ENCODE results near the gene MAGEA10. TPM values are rescaled to one million over a fixed set of nuclear protein-coding genes. Genes with fewer than 3 reads are reported as not detected.

Gene MAGEA10
- total and polyA plus RNA-seq, 2 experiments from 2014 or later = not detected

GRCh38 chrX:152155766-152156310 lies 17.5 kb upstream of the MAGEA10 start:
- Histone ChIP-seq H3K36me3 (replicated peaks; ENCODE audit: insufficient read depth, low read depth) (no peaks in the 10 kb centered on the region), H2AFZ (no peak overlapping the region), H3K9me2 (replicated peaks; ENCODE audit: insufficient read depth) (no peaks in the 10 kb centered on the region), H3K4me1 (ENCODE audit: insufficient read depth) (no peaks in the 10 kb centered on the region), H3K79me2 (no peaks in the 10 kb centered on the region), H3K9me3 (ENCODE audit: low read depth) (no peaks in the 10 kb centered on the region), H3K27ac (no peak overlapping the region), H3K27me3 (no peaks in the 10 kb centered on the region), H4K20me1 (ENCODE audit: insufficient read depth, poor library complexity, severe bottlenecking) (no peaks in the 10 kb centered on the region), H3K4me2 (no peak overlapping the region), H3K4me3 (no peak overlapping the region)
- DNase-seq (ENCODE audit: low spot score) = no peak
- TF ChIP-seq, protein P1, sequence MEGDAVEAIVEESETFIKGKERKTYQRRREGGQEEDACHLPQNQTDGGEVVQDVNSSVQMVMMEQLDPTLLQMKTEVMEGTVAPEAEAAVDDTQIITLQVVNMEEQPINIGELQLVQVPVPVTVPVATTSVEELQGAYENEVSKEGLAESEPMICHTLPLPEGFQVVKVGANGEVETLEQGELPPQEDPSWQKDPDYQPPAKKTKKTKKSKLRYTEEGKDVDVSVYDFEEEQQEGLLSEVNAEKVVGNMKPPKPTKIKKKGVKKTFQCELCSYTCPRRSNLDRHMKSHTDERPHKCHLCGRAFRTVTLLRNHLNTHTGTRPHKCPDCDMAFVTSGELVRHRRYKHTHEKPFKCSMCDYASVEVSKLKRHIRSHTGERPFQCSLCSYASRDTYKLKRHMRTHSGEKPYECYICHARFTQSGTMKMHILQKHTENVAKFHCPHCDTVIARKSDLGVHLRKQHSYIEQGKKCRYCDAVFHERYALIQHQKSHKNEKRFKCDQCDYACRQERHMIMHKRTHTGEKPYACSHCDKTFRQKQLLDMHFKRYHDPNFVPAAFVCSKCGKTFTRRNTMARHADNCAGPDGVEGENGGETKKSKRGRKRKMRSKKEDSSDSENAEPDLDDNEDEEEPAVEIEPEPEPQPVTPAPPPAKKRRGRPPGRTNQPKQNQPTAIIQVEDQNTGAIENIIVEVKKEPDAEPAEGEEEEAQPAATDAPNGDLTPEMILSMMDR (IDR thresholded peaks at IDR 0.05; ENCODE audit: poor library complexity) = no peak
- TF ChIP-seq EZH2phosphoT487 (IDR thresholded peaks at IDR 0.05; ENCODE audit: low read depth, severe bottlenecking, unreplicated experiment) = no peak
- no peak for TF ChIP-seq EZH2 (IDR thresholded peaks at IDR 0.05; ENCODE audit: borderline replicate concordance)
- 75% methylated on average over 2 of the region's 2 CpGs for WGBS (ENCODE audit: low lambda C conversion rate, missing lambda C conversion rate)

DNA sequence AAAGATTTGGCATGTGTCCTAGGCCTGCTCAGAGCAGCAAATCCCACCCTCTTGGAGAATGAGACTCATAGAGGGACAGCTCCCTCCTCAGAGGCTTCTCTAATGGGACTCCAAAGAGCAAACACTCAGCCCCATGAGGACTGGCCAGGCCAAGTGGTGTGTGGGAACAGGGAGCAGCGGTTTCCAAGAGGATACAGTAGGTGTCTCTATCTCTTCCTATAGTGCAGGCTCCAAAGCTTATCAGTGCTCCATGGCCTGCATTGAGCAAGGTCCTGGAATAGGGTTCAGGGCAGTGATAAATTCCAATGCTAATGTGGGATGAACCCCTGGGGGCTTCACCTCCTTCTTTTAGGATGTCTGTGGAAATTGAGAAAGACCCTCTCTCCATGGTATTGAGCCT lies 15.7 kb upstream of the MAGEA10 start:
- no peaks in the 10 kb centered on the region for H3K9me2 ChIP-seq (replicated peaks; ENCODE audit: insufficient read depth)
- DNase-seq (ENCODE audit: low spot score) = no peak
- no peaks in the 10 kb centered on the region for H3K36me3 ChIP-seq (replicated peaks; ENCODE audit: insufficient read depth, low read depth)
- no peak overlapping the region for H2AFZ ChIP-seq
- no peak overlapping the region for H3K4me2 ChIP-seq
- H3K27me3 ChIP-seq = no peaks in the 10 kb centered on the region
- H3K27ac ChIP-seq = no peak overlapping the region
- 44% methylated on average over 1 of the region's 1 CpG for WGBS (ENCODE audit: low lambda C conversion rate, missing lambda C conversion rate)
- no peaks in the 10 kb centered on the region for H3K4me1 ChIP-seq (ENCODE audit: insufficient read depth)
- no peaks in the 10 kb centered on the region for H3K9me3 ChIP-seq (ENCODE audit: low read depth)
- H4K20me1 ChIP-seq (ENCODE audit: insufficient read depth, poor library complexity, severe bottlenecking) = no peaks in the 10 kb centered on the region
- TF ChIP-seq EZH2 (IDR thresholded peaks at IDR 0.05; ENCODE audit: borderline replicate concordance) = no peak
- no peak for TF ChIP-seq EZH2phosphoT487 (IDR thresholded peaks at IDR 0.05; ENCODE audit: low read depth, severe bottlenecking, unreplicated experiment)
- no peaks in the 10 kb centered on the region for H3K79me2 ChIP-seq
- H3K4me3 ChIP-seq = no peak overlapping the region

DNA sequence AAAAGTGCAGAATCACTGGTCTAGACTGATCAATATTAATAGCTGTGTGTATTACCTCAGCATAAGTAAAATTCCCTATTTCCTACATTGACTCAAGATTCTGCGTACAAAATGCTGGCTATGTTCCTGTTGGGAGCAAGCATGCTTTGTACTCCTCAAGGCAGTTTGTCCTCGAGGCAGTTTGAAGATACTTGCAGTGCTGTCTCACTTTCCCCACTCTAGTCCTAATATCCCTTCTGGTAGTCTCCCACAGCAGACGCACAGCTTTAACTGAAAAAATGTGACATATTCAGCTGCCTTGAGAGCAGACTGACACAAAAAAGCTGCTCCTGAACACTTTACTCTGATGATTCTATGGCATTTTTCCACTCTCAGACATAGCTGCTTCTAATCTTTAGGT lies 12.9 kb upstream of the MAGEA10 start:
- H4K20me1 ChIP-seq (ENCODE audit: insufficient read depth, poor library complexity, severe bottlenecking) = no peaks in the 10 kb centered on the region
- no peak for DNase-seq (ENCODE audit: low spot score)
- no peak overlapping the region for H3K27ac ChIP-seq
- H3K36me3 ChIP-seq (replicated peaks; ENCODE audit: insufficient read depth, low read depth) = no peaks in the 10 kb centered on the region
- no peak overlapping the region for H3K4me2 ChIP-seq
- H3K27me3 ChIP-seq = no peaks in the 10 kb centered on the region
- H3K9me2 ChIP-seq (replicated peaks; ENCODE audit: insufficient read depth) = no peaks in the 10 kb centered on the region
- TF ChIP-seq EZH2phosphoT487 (IDR thresholded peaks at IDR 0.05; ENCODE audit: low read depth, severe bottlenecking, unreplicated experiment) (no peak), EZH2 (IDR thresholded peaks at IDR 0.05; ENCODE audit: borderline replicate concordance) (no peak)
- TF ChIP-seq, protein P1 (IDR thresholded peaks at IDR 0.05; ENCODE audit: poor library complexity) = no peak
- H3K4me3 ChIP-seq = no peak overlapping the region
- H2AFZ ChIP-seq = no peak overlapping the region
- no peaks in the 10 kb centered on the region for H3K4me1 ChIP-seq (ENCODE audit: insufficient read depth)
- 74% methylated on average over 3 of the region's 3 CpGs for WGBS (ENCODE audit: low lambda C conversion rate, missing lambda C conversion rate)
- no peaks in the 10 kb centered on the region for H3K9me3 ChIP-seq (ENCODE audit: low read depth)
- no peaks in the 10 kb centered on the region for H3K79me2 ChIP-seq

GRCh38 chrX:152149648-152150047 lies 11.3 kb upstream of the MAGEA10 start:
- DNase-seq (ENCODE audit: low spot score) = no peak
- no peaks in the 10 kb centered on the region for H3K36me3 ChIP-seq (replicated peaks; ENCODE audit: insufficient read depth, low read depth)
- no peak overlapping the region for H2AFZ ChIP-seq
- no peaks in the 10 kb centered on the region for H3K79me2 ChIP-seq
- TF ChIP-seq EZH2 (IDR thresholded peaks at IDR 0.05; ENCODE audit: borderline replicate concordance) (no peak), EZH2phosphoT487 (IDR thresholded peaks at IDR 0.05; ENCODE audit: low read depth, severe bottlenecking, unreplicated experiment) (no peak)
- TF ChIP-seq, protein P1 (IDR thresholded peaks at IDR 0.05; ENCODE audit: poor library complexity) = no peak
- H3K27me3 ChIP-seq = no peaks in the 10 kb centered on the region
- 61% methylated on average over 2 of the region's 2 CpGs for WGBS (ENCODE audit: low lambda C conversion rate, missing lambda C conversion rate)
- no peaks in the 10 kb centered on the region for H4K20me1 ChIP-seq (ENCODE audit: insufficient read depth, poor library complexity, severe bottlenecking)
- H3K9me2 ChIP-seq (replicated peaks; ENCODE audit: insufficient read depth) = no peaks in the 10 kb centered on the region
- H3K4me2 ChIP-seq = no peak overlapping the region
- H3K4me1 ChIP-seq (ENCODE audit: insufficient read depth) = no peaks in the 10 kb centered on the region
- no peak overlapping the region for H3K27ac ChIP-seq
- H3K9me3 ChIP-seq (ENCODE audit: low read depth) = no peaks in the 10 kb centered on the region
- H3K4me3 ChIP-seq = no peak overlapping the region
